Heart right ventricle (tissue), 16 donors: ENCODE data around the gene MRM2. TPM values are rescaled to one million over a fixed set of nuclear protein-coding genes. Genes with fewer than 3 reads are reported as not detected.

Source experiments
- ATAC-seq, 8 donors: fragments of 200-7000 bp; cut with Tn5 transposase; one replicate each; pipeline ENCODE4 v1.9.1; 2020; ENCODE audit warnings: mild to moderate bottlenecking in 8 of 8, moderate library complexity in 8 of 8, moderate number of reproducible peaks in 1 of 8
- DNase-seq, 2 donors: peaks; one replicate each; pipeline ENCODE4 v3.0.0-alpha.2; 2020
- H3K27ac ChIP-seq, 10 donors: fragments of 200-600 bp; sonication (generic) in 2 of 10; one replicate each; pipeline versions ENCODE4 v1.5.0 to v1.8.0; 2020 to 2022; ENCODE audit warnings: mild to moderate bottlenecking in 3 of 10
- H3K27me3 ChIP-seq, 7 donors: fragments of 200-600 bp; one replicate each; pipeline ENCODE4 v1.8.0; 2021 to 2022; ENCODE audit warnings: mild to moderate bottlenecking in 2 of 7
- H3K36me3 ChIP-seq, 9 donors: fragments of 200-600 bp; sonication (generic) in 1 of 9; one replicate each; pipeline versions ENCODE4 v1.5.0 to v1.8.0; 2020 to 2022; ENCODE audit warnings: mild to moderate bottlenecking in 2 of 9
- H3K4me1 ChIP-seq, 9 donors: fragments of 200-600 bp; sonication (generic) in 1 of 9; one replicate each; pipeline versions ENCODE4 v1.5.0 to v1.8.0; 2020 to 2022; ENCODE audit warnings: mild to moderate bottlenecking in 4 of 9
- H3K4me3 ChIP-seq, 10 donors: fragments of 200-600 bp; sonication (generic) in 2 of 10; one replicate each; pipeline versions ENCODE4 v1.5.0 to v1.8.0; 2020 to 2022; ENCODE audit warnings: mild to moderate bottlenecking in 7 of 10, moderate library complexity in 2 of 10
- H3K9me3 ChIP-seq, 11 donors: fragments of 200-600 bp in 10 of 11; sonication (generic) in 2 of 11; one replicate each; pipeline versions ENCODE4 v1.5.0 to v1.8.0; 2013 to 2022; ENCODE audit warnings: mild to moderate bottlenecking in 2 of 11, control low read depth in 1 of 11, moderate library complexity in 1 of 11
- WGBS, 2 donors: extraction: QIAGEN DNeasy Blood & Tissue Kit; methylation state at CpG; one replicate each; pipeline ENCODE4 v1.1.7; 2013; ENCODE audit warnings: inconsistent platforms in 1 of 2; 5-methylcytosine and 5-hydroxymethylcytosine counted together
- intact Hi-C, 10 donors: fragments of 100-400 bp; cut with DNase I; formaldehyde crosslinking; loops; one replicate each; pipeline versions ENCODE4 v1.11.1 to v1.14.2; 2022
- polyA plus RNA-seq, 2 donors: library from polyadenylated mRNA; stranded (reverse); fragments of 200-250 nt; gene quantifications; one replicate each; pipeline ENCODE4 v1.2.3, GENCODE V29; 2013
- total RNA-seq, 10 donors: library from RNA; stranded (reverse); fragmentation: NEBNext Ultra II Directional in 3 of 10; extraction: Animal tissue kit (Norgen Biotek cat#: 25700) in 3 of 10; gene quantifications; one replicate each; pipeline versions ENCODE4 v1.2.1 to v1.2.4, GENCODE V29; 2021 to 2023
- TF ChIP-seq, protein P1 (sequence below), 9 donors: fragments of 200-600 bp; sonication (generic) in 2 of 9; IDR thresholded peaks; one replicate each; pipeline versions ENCODE4 v1.5.0 to v1.8.0; 2021 to 2022; ENCODE audit warnings: antibody characterized with exemption in 9 of 9, mild to moderate bottlenecking in 5 of 9, moderate library complexity in 1 of 9
- donor health status: Arrhythmogenic right ventricular cardiomyopathy.
- donor health status: ischemic (EF 13 %, LVEDD 7.1; RV severe dilation, severe dysfunction).
- donor health status: healthy with polysubstance abuse.
- donor health status: DM: no; HTN: yes; CAD: no.
- donor health status: DM: no; HTN: no; CAD: no.
- donor health status: ischemic (EF 25% LVEDD 6.9; RV normal size, moderate dysfunction).
- donor health status: ischemic (EF 25% LVEDD 5.7; RV mildly dilated, moderate dysfunction).
- donor health status: healthy.
- donor health status: DM: yes; HTN: yes; CAD: no.
- donor health status: Ischemic cardiomyopathy.
- donor health status: ischemic (EF 35%, LVEDD 5.7; RV mildly dilated, moderate dysfunction).
- donor health status: nonischemic (EF 11% LVEDD 7.7; RV severe dilation, severe dysfunction).
- donor health status: DM: yes; HTN: yes; CAD: no.
- donor health status: PGD.
- donor health status: ischemic (EF 29% LVEDD 5.4; RV normal size, mild dysfunction).
- donor health status: nonischemic (EF 23%, LVEDD 6.1; RV moderate dilation, normal function).

Gene MRM2
- total and polyA plus RNA-seq, 12 donors: 14.2 to 25.0 (median 19.6) TPM

- DNase-seq (no peak), ATAC-seq (no peak)
- no peak overlapping the region for H3K27ac ChIP-seq
- H3K36me3 ChIP-seq: no peaks in the 10 kb centered on the region
- H3K4me1 ChIP-seq: no peaks in the 10 kb centered on the region
- WGBS, 2 donors: 89 to 92% methylated on average over 8 of the region's 8 CpGs
- H3K9me3 ChIP-seq: no peaks in the 10 kb centered on the region
- TF ChIP-seq, protein P1, sequence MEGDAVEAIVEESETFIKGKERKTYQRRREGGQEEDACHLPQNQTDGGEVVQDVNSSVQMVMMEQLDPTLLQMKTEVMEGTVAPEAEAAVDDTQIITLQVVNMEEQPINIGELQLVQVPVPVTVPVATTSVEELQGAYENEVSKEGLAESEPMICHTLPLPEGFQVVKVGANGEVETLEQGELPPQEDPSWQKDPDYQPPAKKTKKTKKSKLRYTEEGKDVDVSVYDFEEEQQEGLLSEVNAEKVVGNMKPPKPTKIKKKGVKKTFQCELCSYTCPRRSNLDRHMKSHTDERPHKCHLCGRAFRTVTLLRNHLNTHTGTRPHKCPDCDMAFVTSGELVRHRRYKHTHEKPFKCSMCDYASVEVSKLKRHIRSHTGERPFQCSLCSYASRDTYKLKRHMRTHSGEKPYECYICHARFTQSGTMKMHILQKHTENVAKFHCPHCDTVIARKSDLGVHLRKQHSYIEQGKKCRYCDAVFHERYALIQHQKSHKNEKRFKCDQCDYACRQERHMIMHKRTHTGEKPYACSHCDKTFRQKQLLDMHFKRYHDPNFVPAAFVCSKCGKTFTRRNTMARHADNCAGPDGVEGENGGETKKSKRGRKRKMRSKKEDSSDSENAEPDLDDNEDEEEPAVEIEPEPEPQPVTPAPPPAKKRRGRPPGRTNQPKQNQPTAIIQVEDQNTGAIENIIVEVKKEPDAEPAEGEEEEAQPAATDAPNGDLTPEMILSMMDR (IDR thresholded peaks at IDR 0.05): no peak
- no peaks in the 10 kb centered on the region for H3K27me3 ChIP-seq
- H3K4me3 ChIP-seq: no peak overlapping the region
- intact Hi-C loops: no loop called here
These were observed 46.5 kb upstream of the MRM2 start for GRCh38 chr7:2288503-2288902.

DNA sequence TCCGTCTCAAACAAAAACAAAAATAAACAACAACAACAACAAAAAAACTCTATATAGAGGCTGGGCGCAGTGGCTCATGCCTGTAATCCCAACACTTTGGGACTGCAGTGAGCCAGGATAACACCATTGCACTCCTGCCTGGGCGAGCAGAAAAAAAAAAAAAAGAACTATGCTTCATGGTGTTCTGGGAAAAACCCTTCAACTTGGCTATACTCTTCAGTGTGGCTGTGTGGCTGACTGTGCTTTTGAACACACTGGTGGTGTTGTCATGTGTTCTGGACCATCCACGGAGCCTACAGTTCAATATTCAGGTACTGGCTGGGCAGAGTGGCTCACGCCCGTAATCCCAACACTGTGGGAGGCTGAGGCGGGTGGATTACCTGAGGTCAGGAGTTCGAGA lies 45.7 kb upstream of the MRM2 start:
- H3K4me1 ChIP-seq: no peaks in the 10 kb centered on the region
- no peak overlapping the region for H3K4me3 ChIP-seq
- DNase-seq (no peak), ATAC-seq (no peak)
- WGBS, 2 donors: 94 to 97% methylated on average over 8 of the region's 8 CpGs
- intact Hi-C loops: no loop called here
- H3K27ac ChIP-seq: no peak overlapping the region
- no peaks in the 10 kb centered on the region for H3K36me3 ChIP-seq
- no peaks in the 10 kb centered on the region for H3K27me3 ChIP-seq
- TF ChIP-seq, protein P1 (IDR thresholded peaks at IDR 0.05): no peak
- no peaks in the 10 kb centered on the region for H3K9me3 ChIP-seq

- ATAC-seq: peak in 2 of 8 donors; percentile 25 to 31
- H3K4me1 ChIP-seq: peaks cover 0 to 13% (median 3%) of the 10 kb centered on the region in 9 donors
- TF ChIP-seq, protein P1 (IDR thresholded peaks at IDR 0.05): no peak
- H3K36me3 ChIP-seq: peaks cover 0 to 1% (median 0%) of the 10 kb centered on the region in 9 donors
- no peak overlapping the region for H3K4me3 ChIP-seq
- H3K27ac ChIP-seq: no peak overlapping the region
- WGBS, 2 donors: 93 to 95% methylated on average over 16 to 20 of the region's 20 CpGs
- H3K27me3 ChIP-seq: no peaks in the 10 kb centered on the region
- DNase-seq: no peak
- intact Hi-C loops: no loop called here
- H3K9me3 ChIP-seq: no peaks in the 10 kb centered on the region
These were observed 41.1 kb upstream of the MRM2 start for GRCh38 chr7:2283074-2283473.

DNA sequence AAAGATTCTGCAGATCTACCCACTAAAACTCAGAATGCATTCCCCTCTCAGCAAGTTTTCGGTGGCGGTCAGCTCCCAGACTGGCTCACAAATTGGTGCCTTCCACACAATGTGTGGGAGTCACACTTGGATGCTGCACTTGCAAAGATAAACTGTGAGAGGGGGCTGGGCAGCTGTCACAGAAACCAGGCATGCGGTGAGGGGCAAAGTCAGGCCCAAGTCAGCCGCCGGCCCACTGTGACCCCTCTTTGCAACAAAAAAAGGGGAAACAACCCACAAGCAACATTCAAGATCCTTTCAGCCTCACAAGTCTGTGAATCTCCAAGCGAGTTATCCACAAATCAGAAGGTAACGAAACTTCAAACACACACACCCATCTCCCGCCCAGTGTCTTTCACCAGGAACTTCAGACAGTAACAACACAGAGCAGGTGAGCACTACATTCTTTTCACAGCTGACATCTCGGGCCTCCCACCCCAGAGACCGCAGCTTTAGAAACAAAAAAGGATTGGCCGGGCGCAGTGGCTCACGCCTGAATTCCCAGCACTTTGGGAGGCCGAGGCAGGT lies 40.3 kb upstream of the MRM2 start:
- H3K27me3 ChIP-seq: no peaks in the 10 kb centered on the region
- H3K9me3 ChIP-seq: no peaks in the 10 kb centered on the region
- no peak overlapping the region for H3K4me3 ChIP-seq
- ATAC-seq (no peak), DNase-seq (no peak)
- WGBS, 2 donors: 85 to 91% methylated on average over 14 of the region's 14 CpGs
- H3K27ac ChIP-seq: peak overlapping the region in 2 of 10 donors; percentile 42
- H3K36me3 ChIP-seq: peaks cover 0 to 5% (median 0%) of the 10 kb centered on the region in 9 donors
- TF ChIP-seq, protein P1 (IDR thresholded peaks at IDR 0.05): no peak
- H3K4me1 ChIP-seq: peaks cover 0 to 13% (median 3%) of the 10 kb centered on the region in 9 donors
- intact Hi-C loops: no loop called here
